Tibial artery (tissue), 4 donors: ENCODE results near the gene PAQR6.

Source experiments
- DNase-seq, 2 donors: peaks; one replicate each; pipeline ENCODE4 v3.0.0-alpha.2; 2019
- H3K27ac ChIP-seq, 2 donors: fragments of 200-600 bp; sonication (generic) in 1 of 2; 1 replicate in 1 of 2; 2 replicates in 1 of 2; pipeline ENCODE4 v1.5.1; 2018 to 2019; ENCODE audit warnings: mild to moderate bottlenecking in 1 of 2
- H3K27me3 ChIP-seq, 2 donors: fragments of 200-600 bp; sonication (generic) in 1 of 2; one replicate each; pipeline versions ENCODE4 v1.5.1 to v1.6.0; 2016 to 2019
- H3K36me3 ChIP-seq, 3 donors: fragments of 200-600 bp; sonication (generic) in 2 of 3; one replicate each; pipeline ENCODE4 v1.5.1; 2016 to 2019; ENCODE audit warnings: mild to moderate bottlenecking in 2 of 3
- H3K4me1 ChIP-seq, 4 donors: fragments of 200-600 bp; sonication (generic) in 2 of 4; 1 replicate in 3 of 4; 2 replicates in 1 of 4; pipeline ENCODE4 v1.5.1; 2016 to 2019
- H3K4me3 ChIP-seq, 2 donors: fragments of 200-600 bp; sonication (generic) in 1 of 2; 1 replicate in 1 of 2; 2 replicates in 1 of 2; pipeline ENCODE4 v1.5.1; 2018 to 2019; ENCODE audit warnings: mild to moderate bottlenecking in 2 of 2
- H3K9me3 ChIP-seq, 3 donors: fragments of 200-600 bp; sonication (generic) in 1 of 3; one replicate each; pipeline ENCODE4 v1.5.1; 2016 to 2019
- intact Hi-C: fragments of 100-400 bp; cut with DNase I; formaldehyde crosslinking; loops from one replicate; pipeline ENCODE4 v1.15.0; 2023; ENCODE audit warnings: low total_unique reads
- TF ChIP-seq, protein P1 (sequence below), 2 experiments: fragments of 200-600 bp in 1 of 2; fragments of 450-650 bp in 1 of 2; IDR thresholded peaks; one replicate each; pipeline ENCODE4 v1.5.1; 2017 to 2019; ENCODE audit warnings: antibody characterized with exemption in 2 of 2, mild to moderate bottlenecking in 1 of 2, moderate library complexity in 1 of 2

PAQR6 gene

DNA sequence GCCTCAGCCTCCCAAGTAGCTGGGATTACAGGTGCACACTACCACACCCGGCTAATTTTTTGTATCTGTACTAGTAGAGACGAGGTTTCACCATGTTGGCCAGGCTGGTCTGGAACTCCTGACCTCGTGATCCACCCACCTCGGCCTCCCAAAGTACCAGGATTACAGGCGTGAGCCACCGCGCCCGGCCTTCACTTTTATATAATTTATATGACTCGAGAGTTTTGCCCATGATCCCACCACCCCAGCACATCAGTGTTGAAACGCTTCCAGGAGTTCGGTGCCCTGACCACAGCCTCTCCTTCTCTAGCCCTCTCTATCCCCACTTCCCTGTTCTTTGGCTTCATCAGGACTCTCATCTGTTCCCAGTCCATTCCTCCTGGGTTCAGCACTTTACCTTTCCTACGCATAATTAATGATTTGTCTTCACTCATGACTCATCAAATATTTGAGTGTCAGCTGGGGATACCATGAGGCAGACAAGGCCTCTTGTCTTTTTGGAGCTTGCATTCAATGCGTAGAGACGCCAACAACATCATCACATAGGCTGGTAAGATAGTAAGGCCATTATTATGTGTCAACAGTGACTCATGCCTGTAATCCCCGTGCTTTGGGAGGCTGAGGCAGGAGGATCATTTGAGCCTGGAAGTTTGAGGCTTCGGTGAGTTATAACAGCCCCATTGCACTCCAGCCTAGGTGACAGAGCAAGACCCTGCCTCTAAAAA lies 33.7 kb downstream of the PAQR6 start:
- intact Hi-C loops, result loop anchor here (5.0 kb wide), 1 partner anchor 67 kb away; no protein-coding TSS in a partner anchor

GRCh38 chr1:156213644-156213966 lies 34.3 kb downstream of the PAQR6 start:
- TF ChIP-seq, protein P1, sequence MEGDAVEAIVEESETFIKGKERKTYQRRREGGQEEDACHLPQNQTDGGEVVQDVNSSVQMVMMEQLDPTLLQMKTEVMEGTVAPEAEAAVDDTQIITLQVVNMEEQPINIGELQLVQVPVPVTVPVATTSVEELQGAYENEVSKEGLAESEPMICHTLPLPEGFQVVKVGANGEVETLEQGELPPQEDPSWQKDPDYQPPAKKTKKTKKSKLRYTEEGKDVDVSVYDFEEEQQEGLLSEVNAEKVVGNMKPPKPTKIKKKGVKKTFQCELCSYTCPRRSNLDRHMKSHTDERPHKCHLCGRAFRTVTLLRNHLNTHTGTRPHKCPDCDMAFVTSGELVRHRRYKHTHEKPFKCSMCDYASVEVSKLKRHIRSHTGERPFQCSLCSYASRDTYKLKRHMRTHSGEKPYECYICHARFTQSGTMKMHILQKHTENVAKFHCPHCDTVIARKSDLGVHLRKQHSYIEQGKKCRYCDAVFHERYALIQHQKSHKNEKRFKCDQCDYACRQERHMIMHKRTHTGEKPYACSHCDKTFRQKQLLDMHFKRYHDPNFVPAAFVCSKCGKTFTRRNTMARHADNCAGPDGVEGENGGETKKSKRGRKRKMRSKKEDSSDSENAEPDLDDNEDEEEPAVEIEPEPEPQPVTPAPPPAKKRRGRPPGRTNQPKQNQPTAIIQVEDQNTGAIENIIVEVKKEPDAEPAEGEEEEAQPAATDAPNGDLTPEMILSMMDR (IDR thresholded peaks at IDR 0.05), result no peak
- H3K36me3 ChIP-seq, result peaks cover 7 to 29% (median 12%) of the 10 kb centered on the region in 3 donors
- no peaks in the 10 kb centered on the region for H3K9me3 ChIP-seq
- H3K4me1 ChIP-seq, result peaks cover 0 to 31% (median 22%) of the 10 kb centered on the region in 4 donors
- intact Hi-C loops, result loop anchor here (1.0 to 5.0 kb wide), 2 partner anchors 19 to 66 kb away; partner anchors contain the start of gene SLC25A44
- peak overlapping the region; percentile 56 to 64 for H3K4me3 ChIP-seq
- H3K27me3 ChIP-seq, result no peaks in the 10 kb centered on the region
- peak overlapping the region; percentile 86 to 89 for H3K27ac ChIP-seq
- DNase-seq, result no peak

More for the DNA sequence above, 33.7 kb downstream of the PAQR6 start:
- DNase-seq, result no peak
- Histone ChIP-seq H3K36me3 (peaks cover 7 to 23% (median 8%) of the 10 kb centered on the region in 3 donors), H3K27ac (peak overlapping the region; percentile 86 to 89), H3K27me3 (no peaks in the 10 kb centered on the region), H3K9me3 (no peaks in the 10 kb centered on the region), H3K4me3 (peak overlapping the region; percentile 56 to 64), H3K4me1 (peaks cover 0 to 31% (median 22%) of the 10 kb centered on the region in 4 donors)
- TF ChIP-seq, protein P1 (IDR thresholded peaks at IDR 0.05), result no peak

GRCh38 chr1:156212833-156213643 lies 34.8 kb downstream of the PAQR6 start, which contains the start of gene PMF1:
Gene PMF1 (plus strand): TSS chr1:156213007. CDS start chr1:156213016, 9 bp downstream.
- intact Hi-C loops, result loop anchor here (1.0 to 5.0 kb wide), 2 partner anchors 19 to 66 kb away; partner anchors contain the start of gene SLC25A44
- peaks cover 0 to 26% (median 19%) of the 10 kb centered on the region in 4 donors for H3K4me1 ChIP-seq

GRCh38 chr1:156212130-156212529 lies 35.7 kb downstream of the PAQR6 start:
- TF ChIP-seq, protein P1 (IDR thresholded peaks at IDR 0.05), result no peak
- intact Hi-C loops, result loop anchor here (5.0 kb wide), 1 partner anchor 65 kb away; no protein-coding TSS in a partner anchor
- peaks cover 0 to 17% (median 13%) of the 10 kb centered on the region in 4 donors for H3K4me1 ChIP-seq
- peak overlapping the region; percentile 56 to 64 for H3K4me3 ChIP-seq
- H3K9me3 ChIP-seq, result no peaks in the 10 kb centered on the region
- H3K27me3 ChIP-seq, result no peaks in the 10 kb centered on the region
- no peak for DNase-seq
- H3K36me3 ChIP-seq, result peaks cover 16 to 43% (median 20%) of the 10 kb centered on the region in 3 donors
- H3K27ac ChIP-seq, result peak overlapping the region; percentile 86 to 89

More at GRCh38 chr1:156212833-156213643, 34.8 kb downstream of the PAQR6 start, which contains the start of gene PMF1:
- Histone ChIP-seq H3K36me3 (peaks cover 13 to 34% (median 18%) of the 10 kb centered on the region in 3 donors), H3K27ac (peak within 1 kb of the TSS; percentile 86 to 89), H3K9me3 (no peaks in the 10 kb centered on the region), H3K4me3 (peak within 1 kb of the TSS; percentile 56 to 64), H3K27me3 (no peaks in the 10 kb centered on the region)
- TF ChIP-seq, protein P1 (IDR thresholded peaks at IDR 0.05), result no peak
- DNase-seq, result peak; percentile 98 to 99

GRCh38 chr1:156211243-156211642 lies 36.6 kb downstream of the PAQR6 start:
- TF ChIP-seq, protein P1 (IDR thresholded peaks at IDR 0.05), result no peak
- Histone ChIP-seq H3K27ac (no peak overlapping the region), H3K4me3 (no peak overlapping the region), H3K27me3 (no peaks in the 10 kb centered on the region), H3K4me1 (peaks cover 0 to 17% (median 13%) of the 10 kb centered on the region in 4 donors), H3K36me3 (peaks cover 20 to 52% (median 20%) of the 10 kb centered on the region in 3 donors), H3K9me3 (no peaks in the 10 kb centered on the region)
- no peak for DNase-seq
- intact Hi-C loops, result loop anchor here (5.0 kb wide), 1 partner anchor 64 kb away; no protein-coding TSS in a partner anchor
